Activated T-cell treated with anti-CD3 and anti-CD28 coated beads for 24 hours (primary cell): ENCODE data around the gene ANKFY1.

ENCODE experiments used
- DNase-seq: peaks from one replicate; pipeline ENCODE4 v3.0.0-alpha.2; 2020; ENCODE audit warnings: low read depth

ANKFY1 gene

GRCh38 chr17:4177806-4178205 lies 86.0 kb downstream of the ANKFY1 start:
- no peak for DNase-seq

- no peak for DNase-seq
Observed at GRCh38 chr17:4176808-4177472, 86.8 kb downstream of the ANKFY1 start.

DNA sequence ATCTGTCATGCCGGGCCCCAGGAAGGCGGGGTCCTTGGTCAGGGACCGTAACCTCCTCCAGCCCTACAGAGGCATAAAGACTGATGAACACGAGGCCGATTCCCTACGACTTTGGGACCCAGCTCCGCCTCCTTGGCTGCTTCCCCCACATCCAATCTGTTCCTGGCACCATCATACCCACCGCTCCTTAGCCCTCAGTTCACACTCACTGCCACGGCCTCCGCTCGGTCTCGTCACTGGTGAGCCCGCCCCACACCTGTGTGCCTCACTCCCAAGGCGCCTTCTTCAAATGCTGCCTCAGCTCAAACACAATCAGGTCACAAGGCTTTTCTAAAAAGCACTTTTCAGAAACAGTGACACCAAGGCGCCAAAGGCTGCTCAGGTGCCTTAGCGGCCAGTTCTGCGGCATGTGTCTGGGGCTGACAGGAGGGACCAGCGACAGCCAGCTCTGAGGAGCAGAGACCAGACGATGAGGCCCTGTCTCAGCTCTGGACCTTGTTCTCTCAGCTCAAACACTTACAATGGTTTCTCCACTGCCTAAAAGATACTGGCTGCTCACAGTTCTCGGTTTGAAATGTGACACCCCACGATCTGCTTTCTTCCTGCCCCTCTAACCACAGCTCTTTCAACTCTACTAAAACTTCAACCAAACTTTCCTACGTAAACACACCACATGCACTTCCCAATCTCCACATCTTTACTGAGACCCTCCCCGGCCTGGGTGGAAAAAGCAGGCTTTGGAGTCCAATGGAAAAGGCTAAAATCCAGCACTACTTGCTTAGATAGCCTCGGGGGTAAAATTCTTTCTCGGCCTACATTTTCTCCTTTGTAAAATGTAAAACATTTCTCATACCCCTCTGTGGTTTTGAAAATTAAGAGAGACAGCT lies 87.6 kb downstream of the ANKFY1 start:
- DNase-seq, result peak; percentile 16

GRCh38 chr17:4174556-4174955 lies 89.2 kb downstream of the ANKFY1 start:
- no peak for DNase-seq

GRCh38 chr17:4173781-4174180 lies 90.0 kb downstream of the ANKFY1 start:
- DNase-seq, result no peak

DNA sequence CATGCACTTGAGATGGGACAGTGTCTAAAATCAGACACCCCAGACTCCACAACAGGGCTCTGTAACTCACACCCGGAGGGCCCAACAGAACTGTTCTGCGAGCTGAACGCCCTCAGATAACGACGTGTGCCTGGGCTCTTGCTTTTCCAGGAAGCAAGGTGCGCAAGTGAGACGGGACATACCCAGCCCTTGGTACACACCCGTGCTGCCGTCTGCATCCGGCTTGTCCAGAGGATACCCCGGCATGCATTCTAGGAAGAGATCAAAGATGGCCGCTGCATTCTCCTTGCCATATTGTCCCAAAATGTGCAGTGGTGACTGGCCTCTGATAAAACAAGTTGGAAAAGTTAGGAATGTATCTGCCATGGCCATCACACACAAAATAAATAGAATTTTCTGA lies 91.4 kb downstream of the ANKFY1 start:
- DNase-seq, result no peak

DNA sequence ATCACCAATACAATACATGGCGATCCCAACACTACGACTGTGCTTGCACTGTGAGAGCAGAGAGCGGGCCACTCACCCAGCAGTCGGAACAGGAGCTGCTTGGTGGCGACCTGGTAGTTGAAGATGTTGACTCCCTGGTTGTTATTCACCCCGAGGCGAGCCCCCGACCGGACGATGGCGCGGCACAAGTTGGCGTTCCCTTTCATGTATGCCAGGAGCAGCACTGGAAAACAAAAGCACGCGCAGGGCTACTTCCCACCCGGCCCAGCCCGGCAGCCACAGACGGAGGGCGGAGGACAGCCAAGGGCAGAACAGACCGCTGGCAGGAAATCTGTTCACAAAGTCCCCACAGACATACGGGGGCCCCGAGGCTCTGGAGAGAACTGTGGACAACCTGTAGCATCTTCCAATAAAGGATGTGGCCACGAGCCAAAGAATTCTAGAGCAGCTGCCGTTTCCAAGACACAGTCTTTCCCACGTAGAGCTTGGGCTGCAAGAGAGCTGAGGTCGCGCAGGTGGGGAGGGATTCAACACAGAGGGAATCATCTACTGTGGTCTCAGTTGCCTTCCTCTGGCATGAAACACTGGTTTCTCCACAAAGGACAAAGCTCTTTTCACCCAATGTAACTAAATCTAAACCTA lies 93.0 kb downstream of the ANKFY1 start:
- DNase-seq, result no peak

DNA sequence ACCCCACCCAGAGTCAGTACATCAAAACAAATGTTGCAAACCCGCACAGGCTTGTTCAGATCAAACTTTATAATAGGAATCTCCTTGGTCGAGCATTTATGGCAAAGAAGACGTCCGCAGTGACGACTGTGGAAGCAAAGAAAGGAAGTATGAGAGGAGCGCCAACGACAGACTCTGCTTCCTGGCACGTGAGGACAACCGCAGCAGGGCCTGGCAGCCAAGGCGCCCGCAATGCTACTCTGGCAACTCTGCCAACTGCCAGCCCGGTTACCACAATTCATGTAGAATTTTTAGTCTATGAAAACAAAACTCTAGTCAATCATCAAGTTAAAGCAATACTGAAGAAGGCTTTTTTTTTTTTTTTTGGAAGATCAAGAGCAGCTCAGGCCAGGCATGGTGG lies 96.0 kb downstream of the ANKFY1 start:
- no peak for DNase-seq

DNA sequence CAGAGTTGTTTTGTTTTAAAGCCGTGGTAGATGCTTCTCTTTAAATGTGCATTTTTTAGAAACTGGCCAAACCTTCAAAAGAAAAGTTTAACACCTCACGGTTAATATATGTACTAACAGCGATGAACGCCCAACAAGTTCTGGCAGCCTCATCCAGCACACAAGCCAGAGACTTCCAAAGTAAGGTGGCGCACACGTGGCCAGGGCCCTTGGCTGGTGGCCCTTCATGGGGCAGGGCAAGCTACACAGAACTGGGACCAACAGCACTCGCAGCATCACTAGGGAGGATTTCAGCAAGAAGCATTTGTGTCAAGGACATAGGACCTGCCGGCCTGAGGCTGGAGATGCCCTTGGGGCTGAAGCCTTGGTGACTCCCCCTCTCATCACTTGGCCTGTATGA lies 97.4 kb downstream of the ANKFY1 start:
- no peak for DNase-seq

DNA sequence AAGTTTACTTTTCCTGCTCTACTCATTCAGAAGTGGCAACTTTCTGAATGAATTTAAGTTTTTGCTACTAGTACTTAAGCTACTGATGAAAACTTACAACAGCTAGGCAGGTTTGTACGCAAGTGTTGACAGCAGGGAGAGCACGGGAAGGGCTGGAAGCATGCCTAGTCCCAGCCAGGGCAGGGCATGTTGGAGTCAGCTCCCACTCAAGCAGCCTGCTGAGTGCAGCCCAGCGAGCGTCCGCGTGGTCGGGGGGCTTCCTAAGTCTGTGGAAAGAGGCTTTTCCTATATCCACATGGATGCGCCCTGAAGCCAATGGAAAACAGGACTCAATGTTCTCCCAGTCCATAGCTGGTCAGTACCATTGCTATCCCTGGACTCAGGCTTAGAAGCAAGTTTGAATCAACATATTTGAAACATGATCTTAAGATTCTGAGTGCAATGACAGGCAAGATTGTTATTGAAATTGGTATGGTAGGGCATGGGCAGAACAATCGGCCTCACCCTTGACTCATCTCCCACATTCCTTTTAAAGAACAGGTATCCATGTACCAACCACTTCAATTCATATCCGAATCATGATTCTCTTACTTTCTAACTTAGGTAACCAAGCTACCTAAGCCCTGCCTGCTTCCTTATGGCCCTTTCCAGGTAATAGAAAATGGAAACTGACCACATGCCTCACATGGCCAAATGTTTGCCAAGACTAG lies 98.3 kb downstream of the ANKFY1 start:
- no peak for DNase-seq

- no peak for DNase-seq
Observed at GRCh38 chr17:4163951-4164350, 99.8 kb downstream of the ANKFY1 start.

DNA sequence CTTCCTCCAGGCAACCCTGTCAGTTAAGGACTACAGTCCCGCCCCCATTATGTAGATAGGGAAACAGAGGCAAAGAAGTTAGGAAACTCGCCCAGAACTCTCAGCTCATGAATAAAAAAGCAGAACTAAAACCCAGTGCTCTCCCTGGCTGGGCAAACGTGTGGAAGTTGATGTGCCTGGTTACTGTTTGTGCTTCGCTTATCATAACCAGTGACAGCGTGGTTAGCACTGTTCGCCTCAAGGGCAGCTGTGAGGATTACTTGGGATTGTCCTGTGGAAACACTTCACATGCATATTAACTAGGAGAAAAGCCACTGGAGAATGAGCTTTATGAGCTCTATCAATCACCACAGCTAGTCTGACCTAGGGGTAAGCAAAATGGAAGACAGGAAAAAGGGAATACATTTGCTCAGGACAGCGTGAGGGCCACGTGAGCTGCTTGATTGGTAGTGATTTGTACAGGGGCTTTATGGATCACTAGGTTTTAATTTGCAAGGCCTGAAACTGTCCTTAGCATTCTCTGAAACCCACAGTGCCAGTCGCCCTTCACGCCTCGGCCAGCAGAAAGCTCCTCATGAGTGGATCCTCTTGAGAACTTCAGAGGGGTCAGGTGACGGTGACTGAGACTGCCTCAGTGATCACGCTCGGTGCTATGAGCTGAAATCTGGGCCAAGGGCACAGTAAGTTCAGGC lies 100.9 kb downstream of the ANKFY1 start:
- no peak for DNase-seq

DNA sequence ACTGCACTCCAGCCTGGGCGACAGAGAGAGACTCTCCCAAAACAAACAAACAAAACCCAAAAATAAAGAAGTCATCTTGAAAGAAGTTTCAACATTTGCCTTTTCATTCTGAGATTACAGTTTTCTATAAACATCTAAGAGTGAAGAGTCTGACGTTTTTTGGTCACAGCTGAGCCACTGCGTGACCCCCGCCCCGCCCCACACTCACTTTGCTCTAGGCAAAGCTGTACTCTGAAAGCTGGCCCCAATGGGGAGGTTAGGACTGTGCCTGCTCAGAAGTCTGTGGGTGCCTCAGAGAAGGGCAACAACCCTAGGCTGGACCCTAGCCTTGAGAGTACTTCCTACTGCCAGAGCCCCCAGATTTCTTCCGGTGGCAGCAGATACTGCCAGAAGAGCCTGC lies 101.5 kb downstream of the ANKFY1 start:
- no peak for DNase-seq

DNA sequence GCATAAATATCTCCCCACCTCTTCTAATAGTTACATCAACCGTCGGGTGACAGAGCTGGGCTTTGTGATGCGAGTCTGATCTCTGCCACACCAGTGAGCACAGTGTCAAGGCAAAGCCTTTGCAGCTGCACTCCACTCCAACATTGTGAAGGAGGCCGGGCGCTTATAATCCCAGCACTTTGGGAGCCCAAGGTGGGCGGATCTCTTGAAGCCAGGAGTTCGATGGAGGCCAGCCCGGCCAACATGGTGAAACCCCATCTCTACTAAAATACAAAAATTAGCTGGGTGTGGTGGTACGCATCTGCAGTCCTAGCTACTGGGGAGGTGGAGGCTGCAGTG lies 101.8 kb downstream of the ANKFY1 start:
- DNase-seq, result no peak

DNA sequence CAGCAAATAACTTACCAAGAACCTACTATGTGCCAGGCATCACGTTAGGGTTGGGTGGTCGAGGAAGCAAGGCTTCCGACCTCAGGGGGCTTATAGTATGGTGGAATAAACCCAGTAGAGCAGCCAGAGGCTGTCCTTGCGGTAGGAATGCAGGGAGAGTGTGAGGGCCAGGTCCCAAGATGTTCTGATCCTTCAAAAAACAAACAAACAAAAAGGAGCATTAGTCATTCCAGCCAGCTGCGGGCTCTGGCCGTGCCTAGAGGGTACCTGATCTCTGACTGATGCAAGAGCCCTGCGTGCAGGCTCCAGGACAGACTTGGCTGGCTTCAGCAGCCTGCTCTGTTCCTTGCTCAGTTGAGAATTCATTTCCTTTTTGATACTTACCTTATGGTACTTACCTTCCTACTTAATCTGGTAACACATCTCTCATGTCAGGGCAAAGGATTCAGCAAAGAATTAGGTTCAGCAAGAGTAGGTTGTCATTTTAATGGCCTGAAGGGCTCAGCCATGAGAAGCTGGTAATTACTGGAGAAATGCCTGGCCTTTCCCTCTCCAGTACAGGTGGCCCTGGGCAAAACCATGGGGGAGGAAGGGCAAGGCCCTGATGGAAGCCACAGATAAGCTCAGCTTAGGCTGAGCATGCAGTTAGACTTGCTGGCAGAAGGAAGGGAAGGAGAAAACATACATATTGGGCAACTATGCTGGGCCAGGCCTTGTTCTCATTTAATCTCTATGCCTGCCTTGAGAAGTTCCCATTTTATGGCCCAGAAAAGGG lies 102.4 kb downstream of the ANKFY1 start:
- DNase-seq, result no peak

- no peak for DNase-seq
Observed at GRCh38 chr17:4160294-4160859, 103.4 kb downstream of the ANKFY1 start.

- no peak for DNase-seq
Observed at GRCh38 chr17:4159761-4160160, 104.0 kb downstream of the ANKFY1 start.

GRCh38 chr17:4157618-4158333 lies 106.0 kb downstream of the ANKFY1 start:
- DNase-seq, result no peak

DNA sequence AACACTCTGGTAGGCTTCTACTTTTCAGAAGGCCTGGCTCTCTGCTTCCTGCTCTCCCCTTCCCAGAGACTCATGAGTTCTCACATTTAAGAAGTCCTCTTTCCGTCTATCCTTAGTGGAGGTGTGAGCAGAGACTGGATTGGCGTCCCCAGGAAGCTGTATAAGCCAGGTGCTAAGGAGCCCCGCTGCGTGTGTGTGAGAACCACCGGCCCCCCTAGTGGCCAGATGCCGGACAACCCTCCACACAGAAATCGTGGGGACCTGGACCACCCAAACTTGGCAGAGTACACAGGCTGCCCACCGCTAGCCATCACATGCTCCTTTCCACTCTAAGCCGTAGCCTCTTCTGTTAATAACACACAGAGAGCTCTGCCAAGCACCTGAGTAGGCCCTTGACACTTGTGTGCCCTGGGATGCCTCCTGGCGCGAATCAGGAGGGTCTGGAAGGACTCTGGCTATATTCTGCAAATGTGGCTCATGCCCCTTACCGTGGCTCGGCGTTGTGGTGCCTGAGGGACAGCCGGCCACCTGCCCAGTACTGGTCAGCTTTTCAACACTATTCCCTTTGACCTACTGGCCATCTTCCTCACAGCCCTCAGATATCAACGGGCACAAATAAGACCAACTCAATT lies 106.9 kb downstream of the ANKFY1 start:
- DNase-seq, result no peak
